GM21381 (cell line): ENCODE results near the gene UBE2J2.

ENCODE experiments used
- ATAC-seq: cut with Tn5 transposase; IDR thresholded peaks from one replicate; pipeline ENCODE4 v1.9.1; 2021; ENCODE audit warnings: mild to moderate bottlenecking, moderate library complexity; ENCODE audit not compliant: unreplicated experiment

Gene UBE2J2

DNA sequence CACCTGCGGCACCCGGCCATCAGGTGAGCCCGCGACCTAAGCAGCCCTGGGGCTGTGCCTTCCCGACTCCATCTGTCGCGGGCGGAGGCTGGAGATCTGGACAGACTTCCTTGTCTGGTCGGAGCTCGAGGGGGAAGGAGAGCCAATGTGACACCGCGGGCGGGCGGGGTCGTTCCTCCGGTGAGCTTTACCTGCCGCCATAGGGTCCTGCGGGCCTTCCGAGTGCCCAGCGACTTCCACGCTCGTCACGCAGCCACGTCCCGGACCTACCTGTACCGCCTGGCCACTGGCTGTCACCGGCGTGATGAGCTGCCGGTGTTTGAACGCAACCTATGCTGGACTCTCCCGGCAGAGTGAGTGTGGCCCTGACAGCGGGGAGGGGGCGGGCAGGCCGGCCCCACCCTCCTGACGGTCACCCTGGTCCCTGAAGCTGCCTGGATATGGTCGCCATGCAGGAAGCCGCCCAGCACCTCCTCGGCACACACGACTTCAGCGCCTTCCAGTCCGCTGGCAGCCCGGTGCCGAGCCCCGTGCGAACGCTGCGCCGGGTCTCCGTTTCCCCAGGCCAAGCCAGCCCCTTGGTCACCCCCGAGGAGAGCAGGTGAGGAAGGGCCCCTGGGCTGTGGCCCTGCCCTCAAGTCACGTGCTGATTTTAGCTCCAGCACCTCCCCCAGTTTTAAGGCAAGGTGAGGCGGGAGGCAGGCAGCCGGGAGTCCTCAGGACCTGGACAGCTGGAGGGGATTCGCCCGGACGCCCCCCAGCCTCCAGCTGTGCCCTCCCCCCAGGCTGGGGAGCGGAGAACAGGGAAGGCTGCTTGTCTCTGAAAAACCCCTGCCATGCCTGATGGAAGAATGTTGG lies 35.8 kb upstream of the UBE2J2 start:
- ATAC-seq = no peak

DNA sequence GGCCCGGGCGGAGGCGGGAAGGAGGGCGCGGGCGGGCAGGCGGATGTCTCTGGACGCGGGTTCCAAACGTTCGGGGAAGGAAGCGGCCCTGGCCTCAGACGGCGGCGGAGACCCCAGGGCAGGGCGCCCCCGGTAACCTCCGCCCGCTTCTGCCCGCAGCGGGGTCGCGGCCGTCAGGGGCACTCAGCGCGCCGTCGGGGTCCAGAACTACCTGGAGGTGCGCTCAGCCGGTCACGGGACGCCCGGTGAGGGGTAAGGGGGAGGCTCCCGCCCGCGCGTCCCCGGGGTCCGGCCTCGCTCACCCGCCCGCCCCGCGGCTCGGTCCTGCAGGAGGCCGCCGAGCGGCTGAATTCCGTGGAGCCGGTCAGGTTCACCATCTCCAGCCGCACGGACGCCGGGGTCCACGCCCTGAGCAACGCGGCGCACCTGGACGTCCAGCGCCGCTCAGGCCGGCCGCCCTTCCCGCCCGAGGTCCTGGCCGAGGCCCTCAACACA lies 35.1 kb upstream of the UBE2J2 start:
- no peak for ATAC-seq

DNA sequence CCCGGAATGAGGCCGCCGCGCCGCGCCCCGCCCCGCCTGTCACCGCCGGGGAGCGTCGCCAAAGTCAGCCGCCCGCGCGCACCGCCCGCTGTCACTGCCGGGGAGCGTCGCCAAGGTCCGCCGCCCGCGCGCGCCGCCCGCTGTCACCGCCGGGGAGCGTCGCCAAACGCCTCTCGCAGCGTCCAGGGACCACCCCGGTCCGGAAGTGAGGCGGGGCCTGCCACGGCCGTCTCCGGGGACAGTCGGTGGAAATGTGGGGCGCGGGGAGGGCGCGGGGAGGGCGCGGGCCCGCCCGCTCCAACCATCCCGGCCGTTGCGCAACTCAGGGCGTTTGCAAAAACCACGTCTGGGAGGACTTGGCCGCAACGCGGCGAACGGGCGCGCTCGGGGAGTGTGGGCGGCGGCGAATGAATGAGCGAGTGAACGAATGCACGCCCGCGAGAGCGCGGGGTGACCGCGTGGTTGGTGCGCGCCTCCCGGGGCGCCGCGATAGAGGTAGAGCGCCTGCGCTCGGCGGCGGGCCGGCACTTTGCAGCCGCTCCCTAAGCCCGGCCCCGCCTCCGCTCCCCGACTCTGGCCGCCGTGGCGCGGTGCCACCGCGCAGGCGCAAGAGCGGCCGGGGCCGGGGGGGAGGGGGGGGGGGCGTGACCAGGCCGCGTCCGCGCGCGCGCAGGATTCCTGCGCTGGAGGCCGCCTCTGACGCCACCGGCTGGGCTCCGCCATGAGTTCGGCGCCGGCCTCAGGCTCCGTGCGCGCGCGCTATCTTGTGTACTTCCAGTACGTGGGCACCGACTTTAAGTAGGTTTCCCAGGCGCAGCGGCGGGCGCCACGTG lies 34.5 kb upstream of the UBE2J2 start, which contains the start of the genes ACAP3 and PUSL1:
Gene ACAP3, minus strand, starts transcription at position 8 of the 833 bp plus-strand sequence. CDS start 115 bp downstream, outside the sequence.
Gene PUSL1, plus strand, starts transcription at position 675 of the 833 bp plus-strand sequence. Its CDS starts 47 bp downstream, at position 722.
- ATAC-seq = peak; percentile 58

DNA sequence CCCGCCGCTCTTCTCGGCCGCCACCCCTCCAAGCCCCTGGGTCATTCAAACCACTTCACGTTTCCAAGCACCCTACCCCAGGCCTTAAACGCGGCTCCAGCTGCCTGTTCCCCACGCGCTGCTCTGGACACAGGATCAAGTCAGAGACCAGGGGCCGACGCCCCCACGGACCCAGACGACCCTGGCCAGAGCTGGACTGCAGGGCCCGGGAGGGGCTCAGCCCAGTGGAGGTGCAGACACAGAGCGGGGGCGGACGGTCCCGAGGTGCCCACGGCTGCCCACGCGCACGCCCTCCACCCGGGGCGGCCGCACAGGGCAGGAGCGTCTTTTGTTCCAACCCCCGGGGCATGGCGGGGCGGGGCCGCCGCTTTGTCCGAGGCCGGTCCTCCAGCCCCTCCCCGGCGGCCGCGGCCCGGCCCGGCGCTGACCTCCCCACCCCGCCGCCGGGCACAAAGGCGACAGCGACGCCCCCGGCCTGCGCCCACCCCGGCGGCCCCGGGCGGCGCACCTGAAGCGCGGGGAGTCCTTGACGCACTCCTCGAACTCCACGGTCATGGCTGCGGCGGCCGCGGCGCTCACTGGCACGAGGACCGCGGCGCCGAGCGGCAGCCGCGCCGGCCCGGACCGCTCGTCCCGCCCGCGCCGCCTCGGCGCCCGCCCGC lies 33.7 kb upstream of the UBE2J2 start:
- ATAC-seq = peak; percentile 1

DNA sequence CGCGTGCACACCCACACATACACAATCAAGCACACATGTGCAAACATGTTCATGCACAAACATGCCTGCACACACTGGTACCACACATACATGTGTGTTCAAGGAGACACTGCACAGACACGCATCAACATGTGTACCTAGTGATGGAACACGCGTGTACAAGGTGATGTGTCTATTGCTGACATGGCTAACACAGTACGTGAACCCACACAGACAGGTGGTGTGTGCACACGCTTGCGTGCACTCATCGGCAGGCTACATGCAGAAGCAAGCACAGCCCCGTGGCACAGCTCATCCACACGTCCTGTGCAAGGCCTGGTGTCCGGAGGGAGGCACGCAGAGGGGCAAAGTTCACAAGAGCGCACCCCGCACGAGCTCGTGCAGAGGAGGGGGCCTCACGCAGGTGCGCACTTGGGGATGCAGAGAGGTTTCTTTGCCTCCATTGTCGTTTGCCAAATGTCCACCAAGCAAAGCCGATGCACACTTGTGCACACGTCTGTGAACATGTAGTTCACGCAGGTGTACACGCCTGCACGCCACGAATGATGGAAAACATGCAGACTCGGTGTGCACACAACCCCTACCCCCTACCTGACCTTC lies 33.1 kb upstream of the UBE2J2 start:
- no peak for ATAC-seq

DNA sequence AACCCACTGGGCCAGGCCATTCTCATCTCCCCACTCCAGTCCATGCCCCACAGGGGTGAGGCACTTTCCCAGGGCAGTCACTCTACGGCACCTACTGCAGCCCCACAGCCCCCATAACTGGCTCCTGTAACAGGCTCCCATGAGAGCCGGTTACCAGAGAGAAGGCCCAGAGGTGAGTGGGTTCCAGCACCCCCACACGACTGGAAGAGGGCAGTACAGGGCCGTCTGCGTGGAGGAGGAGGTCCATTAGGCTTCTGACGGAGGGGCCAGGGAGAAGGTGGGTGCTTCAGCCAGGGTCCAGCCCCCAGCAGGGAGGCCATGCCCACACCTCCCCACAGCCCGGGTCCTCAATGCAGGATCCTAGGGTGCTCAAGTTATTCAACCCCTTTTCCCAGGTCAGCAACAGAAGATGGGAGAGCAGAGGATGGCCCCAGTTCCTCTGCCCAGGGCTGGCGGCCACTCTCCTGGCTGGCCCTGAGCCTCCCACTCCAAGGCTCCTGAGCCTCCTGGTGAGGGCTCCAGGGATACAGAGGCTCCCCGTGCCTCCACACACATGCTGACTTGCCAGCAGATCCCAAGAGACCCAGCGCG lies 32.5 kb upstream of the UBE2J2 start:
- ATAC-seq = no peak

DNA sequence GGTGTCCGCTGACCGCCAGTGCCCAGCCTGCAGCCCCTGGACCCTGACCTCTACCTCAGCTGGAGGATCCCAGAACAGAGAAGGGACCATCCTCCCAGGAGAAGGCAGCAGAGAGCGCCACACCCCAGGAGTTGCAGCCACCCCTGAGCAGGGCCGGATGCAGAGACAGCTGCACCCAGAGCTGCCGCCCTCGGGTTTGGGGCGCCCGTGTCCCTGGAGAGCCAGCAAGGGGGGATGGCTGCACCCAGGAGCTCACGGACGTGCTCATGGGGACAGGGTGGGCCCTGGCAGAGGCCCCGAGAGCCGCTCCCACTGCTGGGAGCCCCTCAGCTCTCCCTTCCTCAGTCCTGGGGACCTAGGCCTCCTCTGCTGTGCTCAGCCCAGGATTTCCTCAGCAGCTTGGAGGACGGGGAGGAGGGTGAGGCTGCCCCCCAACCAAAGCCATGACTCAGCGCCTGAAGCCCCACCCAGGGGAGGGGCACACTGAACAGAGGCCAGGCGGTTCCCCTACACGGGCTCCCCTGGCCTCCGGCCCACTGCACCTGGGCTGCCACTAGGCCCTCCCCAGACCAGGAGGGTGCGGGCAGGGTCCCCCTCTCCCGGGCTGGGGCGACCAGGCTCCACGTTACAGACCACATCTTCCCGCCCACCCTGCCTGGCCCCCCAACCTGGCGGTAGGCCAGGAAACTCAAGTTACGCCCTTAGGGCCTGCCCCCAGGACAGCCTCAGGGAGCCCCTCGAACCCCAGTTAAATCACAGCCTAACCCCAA lies 31.8 kb upstream of the UBE2J2 start:
- ATAC-seq = no peak

DNA sequence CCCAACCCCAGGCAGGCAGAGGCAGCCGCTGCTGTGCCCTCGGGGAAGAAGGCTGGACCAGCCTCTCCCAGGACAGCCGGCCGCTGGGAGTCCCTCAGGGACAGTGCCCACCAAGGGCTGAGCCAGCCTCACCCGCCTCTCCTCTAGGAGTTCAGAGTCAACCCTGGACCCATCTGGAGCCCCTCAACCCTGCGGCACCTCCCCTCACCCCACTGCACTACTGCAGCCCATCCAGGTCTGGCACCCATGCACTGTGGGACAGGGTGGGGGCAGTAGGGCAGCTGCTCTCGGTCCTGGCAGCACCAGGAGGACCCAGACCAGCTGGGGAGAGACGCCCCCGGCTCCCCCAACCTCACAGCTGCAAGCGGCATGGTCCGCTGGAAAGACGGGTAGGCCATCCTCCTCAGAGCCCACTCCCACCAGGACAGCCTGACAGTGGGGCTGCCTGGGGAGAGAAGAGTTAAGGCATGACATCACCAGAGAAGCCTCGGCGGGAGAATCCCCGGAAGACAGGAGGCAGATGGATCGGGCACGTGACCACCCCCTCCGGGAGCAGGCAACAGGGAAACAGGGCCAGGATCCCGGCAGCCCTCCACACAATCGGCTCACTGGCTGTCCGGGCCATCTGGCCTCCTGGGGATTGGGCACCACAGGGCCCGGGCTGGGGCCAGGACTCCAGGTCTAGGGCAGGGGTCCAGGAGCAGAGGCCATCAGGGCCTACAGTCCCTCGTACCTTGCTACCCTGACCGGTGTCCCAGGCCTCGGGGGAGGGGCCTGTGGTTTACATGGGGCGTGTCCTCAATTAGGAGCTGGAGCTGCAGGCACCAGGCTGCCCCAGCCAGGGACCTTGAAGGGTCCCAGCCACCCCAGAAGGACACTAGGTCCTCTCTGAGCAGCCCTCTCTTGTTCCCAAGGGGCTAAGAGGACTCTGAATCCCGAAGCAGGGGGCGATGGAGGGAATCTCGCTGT lies 31.0 kb upstream of the UBE2J2 start:
- ATAC-seq = no peak

DNA sequence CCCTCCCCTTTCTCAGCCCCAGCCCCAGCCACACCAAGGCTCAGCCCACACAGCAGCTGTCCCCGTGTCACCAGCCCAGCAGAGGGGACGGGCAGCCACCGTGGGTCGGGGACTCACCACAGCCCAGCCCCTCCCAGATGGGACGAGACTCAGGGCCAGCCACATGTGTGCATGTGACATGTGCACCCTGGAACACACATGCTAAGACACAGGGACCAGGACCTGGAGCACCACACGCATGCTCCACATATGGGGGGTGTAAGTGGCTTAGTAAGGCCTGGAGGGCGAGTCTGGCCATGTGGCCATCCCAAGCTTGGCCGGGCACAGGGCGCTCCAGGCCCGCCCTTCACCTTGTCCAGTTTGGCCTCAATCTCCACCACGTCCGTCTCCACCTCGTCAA lies 30.1 kb upstream of the UBE2J2 start:
- no peak for ATAC-seq

DNA sequence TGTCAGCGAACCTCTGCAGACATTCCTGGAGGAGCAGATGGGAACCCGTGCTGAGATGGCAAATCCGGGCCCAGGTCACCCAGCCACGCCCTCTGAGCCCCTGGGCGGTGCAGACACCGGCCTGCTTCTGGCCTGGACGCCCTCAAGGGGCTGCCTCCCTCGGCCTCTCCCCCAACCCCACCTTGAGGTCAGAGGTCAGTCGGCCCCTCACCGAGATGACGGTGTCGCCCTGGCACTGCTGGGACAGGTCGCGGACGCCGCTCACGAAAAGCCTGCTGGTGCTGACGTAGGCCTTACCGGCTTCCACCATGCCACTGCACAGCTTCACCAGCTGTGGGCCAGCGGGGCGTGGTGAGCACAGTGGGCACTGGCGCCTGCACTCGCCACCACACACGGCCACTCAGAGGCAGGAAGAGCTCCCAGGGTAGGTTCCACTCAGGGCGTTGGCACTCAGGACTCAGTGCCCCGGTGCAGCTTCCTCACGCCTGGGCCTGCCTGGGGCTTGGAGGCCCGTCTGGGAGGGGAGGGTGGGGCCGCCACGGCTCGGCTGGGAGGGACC lies 29.4 kb upstream of the UBE2J2 start:
- no peak for ATAC-seq

DNA sequence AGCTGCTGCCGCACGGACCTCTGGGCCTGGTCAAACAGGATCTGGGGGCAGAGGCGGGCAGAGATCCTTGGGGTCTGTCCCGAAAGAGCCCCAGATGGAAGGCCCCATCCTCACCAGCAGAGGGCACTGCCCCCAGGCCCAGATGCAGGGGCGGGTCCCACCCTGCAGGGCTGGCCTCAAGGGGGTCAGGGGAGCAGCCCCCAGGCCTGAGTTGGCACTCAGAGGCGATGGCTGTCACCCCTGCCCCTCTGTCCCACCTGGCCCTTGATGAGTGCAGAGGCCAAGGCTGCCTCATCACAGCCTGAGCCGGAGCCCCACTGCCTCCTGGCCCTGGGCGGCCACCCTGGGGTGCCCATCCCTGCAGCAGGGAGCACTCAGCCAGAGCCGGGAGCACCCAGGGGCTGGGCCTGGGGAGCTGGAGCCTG lies 28.4 kb upstream of the UBE2J2 start:
- ATAC-seq = no peak

DNA sequence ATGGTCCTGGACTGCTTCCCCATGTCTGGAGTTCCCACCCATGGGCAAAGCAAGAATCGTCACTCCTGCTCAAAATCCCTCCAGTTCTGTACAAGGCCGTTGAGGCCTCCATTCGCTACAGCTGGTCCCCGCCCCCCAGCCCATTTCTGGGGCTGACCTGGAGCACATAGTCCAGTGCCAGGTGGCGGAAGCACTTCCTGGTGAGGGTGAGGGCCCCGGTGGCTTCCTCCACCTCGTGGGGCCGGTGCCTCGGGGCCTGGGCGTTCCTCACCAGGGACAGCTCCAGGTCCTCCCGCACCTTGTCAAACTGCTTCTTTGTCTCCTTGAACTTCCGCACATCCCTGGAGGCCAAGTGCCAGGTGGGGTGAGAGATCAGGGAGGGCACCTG lies 26.7 kb upstream of the UBE2J2 start:
- no peak for ATAC-seq

DNA sequence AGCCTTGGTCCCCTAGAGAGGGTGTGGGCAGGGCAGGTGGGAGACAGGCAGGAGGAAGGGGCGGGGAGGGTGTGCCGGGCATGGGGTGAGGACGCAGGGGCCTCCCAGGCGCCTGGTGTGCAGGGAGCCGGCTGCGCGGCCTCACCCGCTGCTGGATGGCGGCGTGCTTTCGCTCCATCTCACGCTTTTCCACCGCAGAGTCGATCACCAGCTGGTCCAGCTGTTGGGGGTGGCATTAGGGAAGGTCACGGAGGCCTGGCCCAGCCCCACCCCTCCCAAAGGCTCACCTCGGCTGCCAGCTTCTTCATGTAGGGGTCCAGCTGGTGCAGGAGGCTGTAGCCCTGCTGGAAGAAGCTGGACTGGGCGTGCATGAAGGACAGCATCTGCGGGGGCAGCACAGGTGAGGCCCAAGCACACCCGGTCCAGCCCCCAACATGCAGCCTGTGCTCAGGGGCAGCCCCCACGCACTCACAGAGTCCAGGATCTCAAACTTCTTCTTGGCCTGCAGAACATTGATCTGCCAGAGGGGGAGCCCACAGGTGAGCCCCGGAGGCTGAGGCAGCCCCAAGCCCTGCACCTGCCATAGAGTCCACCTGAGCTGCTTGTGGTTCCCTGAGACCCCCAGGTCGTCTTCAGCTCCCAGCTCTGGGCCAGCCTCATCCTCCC lies 26.2 kb upstream of the UBE2J2 start:
- no peak for ATAC-seq

DNA sequence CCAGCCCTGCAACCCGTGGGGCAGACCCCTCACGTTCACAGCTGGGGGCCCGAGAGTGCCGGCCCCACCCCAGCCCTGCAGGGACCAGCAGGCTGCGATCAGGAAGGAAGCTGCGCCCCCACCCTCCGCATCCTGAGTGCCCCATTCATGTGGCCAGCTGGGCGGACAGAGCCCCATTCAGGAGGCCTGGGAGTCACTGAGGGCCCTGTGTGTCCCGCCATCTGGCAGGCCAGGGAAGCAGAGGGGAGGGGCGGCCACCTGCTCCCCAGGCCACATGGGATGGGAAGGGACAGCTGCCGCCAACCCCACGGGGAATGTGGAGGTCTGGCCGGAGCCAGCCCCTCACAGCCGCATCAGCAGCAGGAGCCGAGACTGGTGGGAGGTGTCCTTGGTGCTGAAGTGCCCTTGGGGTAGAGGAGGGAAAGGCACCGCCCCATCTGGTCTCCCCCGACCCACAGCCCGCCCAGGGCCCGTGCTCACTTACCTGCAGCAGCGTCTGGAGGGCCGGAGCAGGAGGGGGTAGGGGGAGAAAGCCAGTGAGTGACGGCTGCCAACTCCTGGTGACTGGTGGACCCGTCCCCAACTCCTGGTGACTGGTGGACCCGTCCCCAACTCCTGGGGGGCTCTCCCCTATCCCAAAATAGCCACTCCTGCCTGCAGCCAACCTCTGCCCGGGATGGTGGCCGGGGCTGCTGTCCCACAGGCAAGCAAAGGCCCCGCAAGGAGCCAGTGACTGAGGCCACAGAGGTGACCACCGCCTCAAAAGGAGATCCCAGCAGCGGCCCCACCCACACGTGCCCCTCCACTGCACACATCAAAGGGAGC lies 25.4 kb upstream of the UBE2J2 start:
- ATAC-seq = no peak

DNA sequence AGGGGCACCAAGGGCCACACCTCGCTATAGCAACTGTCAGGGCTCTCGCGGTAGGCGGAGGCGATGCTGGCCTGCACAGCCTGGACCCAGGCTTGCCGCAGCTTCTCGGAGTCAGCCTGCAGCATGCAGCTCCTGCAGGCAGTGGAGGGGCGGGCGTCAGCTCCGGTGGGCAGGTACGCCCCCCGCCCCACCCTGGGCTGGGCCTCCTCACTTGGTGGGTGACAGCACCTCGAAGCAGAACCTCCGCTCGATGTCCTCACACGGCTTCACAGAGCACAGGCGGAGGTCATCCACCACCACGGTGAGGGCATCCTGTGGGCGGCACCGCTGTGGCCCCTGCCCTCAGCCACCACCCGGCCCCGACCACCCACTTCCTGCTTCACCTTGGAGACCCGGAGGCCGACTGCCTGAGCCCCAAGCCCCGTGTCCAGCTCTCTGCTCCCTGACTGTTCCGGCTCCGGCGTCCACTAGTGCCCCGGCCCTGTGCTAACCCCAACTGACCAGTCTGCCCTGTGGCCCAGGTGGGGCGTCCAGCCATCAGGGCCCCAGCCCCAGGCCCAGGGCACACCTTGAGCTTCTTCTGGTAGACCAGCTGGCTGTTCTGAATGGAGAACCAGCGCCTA lies 24.3 kb upstream of the UBE2J2 start:
- no peak for ATAC-seq
